Muscle layer of duodenum (tissue), 2 donors: ENCODE results near the gene CLDND1.

ENCODE experiments used
- H3K27ac ChIP-seq: one replicate; pipeline ENCODE4 v1.7.0; 2013; ENCODE audit warnings: mild to moderate bottlenecking, low read length
- H3K27me3 ChIP-seq: one replicate; pipeline ENCODE4 v1.7.0; 2013; ENCODE audit warnings: low read depth, mild to moderate bottlenecking, control low read depth, low read length
- H3K36me3 ChIP-seq, 2 donors: one replicate each; pipeline ENCODE4 v1.7.0; 2013; ENCODE audit warnings: low read length in 2 of 2, control low read depth in 1 of 2, mild to moderate bottlenecking in 1 of 2; ENCODE audit not compliant: insufficient read depth in 2 of 2, control insufficient read depth in 1 of 2
- H3K4me1 ChIP-seq, 2 donors: one replicate each; pipeline ENCODE4 v1.7.0; 2013; ENCODE audit warnings: low read length in 2 of 2, mild to moderate bottlenecking in 2 of 2, control low read depth in 1 of 2, moderate library complexity in 1 of 2; ENCODE audit not compliant: insufficient read depth in 2 of 2, control insufficient read depth in 1 of 2
- H3K4me3 ChIP-seq, 2 donors: one replicate each; pipeline ENCODE4 v1.7.0; 2013; ENCODE audit warnings: low read length in 2 of 2, low read depth in 1 of 2, mild to moderate bottlenecking in 1 of 2
- H3K9me3 ChIP-seq, 2 donors: one replicate each; pipeline ENCODE4 v1.7.0; 2013; ENCODE audit warnings: low read length in 2 of 2, control low read depth in 1 of 2, mild to moderate bottlenecking in 1 of 2; ENCODE audit not compliant: control insufficient read depth in 1 of 2
- donor health status: healthy.

The CLDND1 gene

GRCh38 chr3:98531622-98532274 lies 9.0 kb upstream of the CLDND1 start, which contains the start of gene GPR15:
TSS of gene GPR15 (plus strand) at chr3:98531978. CDS start at chr3:98532034, 56 bp downstream.
- Histone ChIP-seq H3K9me3 (no peaks in the 10 kb centered on the region), H3K4me3 (no peak within 1 kb of the TSS), H3K36me3 (no peaks in the 10 kb centered on the region), H3K27me3 (no peaks in the 10 kb centered on the region), H3K4me1 (no peaks in the 10 kb centered on the region), H3K27ac (no peak within 1 kb of the TSS)

GRCh38 chr3:98530676-98531075 lies 8.0 kb upstream of the CLDND1 start:
- H3K36me3 ChIP-seq, result no peaks in the 10 kb centered on the region
- H3K4me1 ChIP-seq, result no peaks in the 10 kb centered on the region
- no peaks in the 10 kb centered on the region for H3K27me3 ChIP-seq
- H3K27ac ChIP-seq, result no peak overlapping the region
- H3K4me3 ChIP-seq, result no peak overlapping the region
- H3K9me3 ChIP-seq, result no peaks in the 10 kb centered on the region

- H3K4me1 ChIP-seq, result no peaks in the 10 kb centered on the region
- H3K27ac ChIP-seq, result no peak overlapping the region
- no peaks in the 10 kb centered on the region for H3K36me3 ChIP-seq
- H3K27me3 ChIP-seq, result no peaks in the 10 kb centered on the region
- H3K9me3 ChIP-seq, result no peaks in the 10 kb centered on the region
- H3K4me3 ChIP-seq, result no peak overlapping the region
Measured at GRCh38 chr3:98529856-98530459, 7.3 kb upstream of the CLDND1 start.

GRCh38 chr3:98528474-98529346 lies 6.0 kb upstream of the CLDND1 start:
- Histone ChIP-seq H3K27me3 (no peaks in the 10 kb centered on the region), H3K27ac (no peak overlapping the region), H3K4me1 (no peaks in the 10 kb centered on the region), H3K9me3 (no peaks in the 10 kb centered on the region), H3K4me3 (no peak overlapping the region), H3K36me3 (no peaks in the 10 kb centered on the region)

- no peaks in the 10 kb centered on the region for H3K27me3 ChIP-seq
- H3K27ac ChIP-seq, result no peak overlapping the region
Measured at GRCh38 chr3:98525494-98525893, 2.8 kb upstream of the CLDND1 start.

GRCh38 chr3:98521897-98522543 lies 682 bp downstream of the CLDND1 start:
- no peaks in the 10 kb centered on the region for H3K9me3 ChIP-seq
- no peaks in the 10 kb centered on the region for H3K27me3 ChIP-seq
- peaks cover 22 to 24% of the 10 kb centered on the region in 2 donors for H3K36me3 ChIP-seq
- peaks cover 13 to 14% of the 10 kb centered on the region in 2 donors for H3K4me1 ChIP-seq
- H3K27ac ChIP-seq, result peak overlapping the region; percentile 92
- peak overlapping the region; percentile 88 to 97 for H3K4me3 ChIP-seq

More at GRCh38 chr3:98525494-98525893, 2.8 kb upstream of the CLDND1 start:
- Histone ChIP-seq H3K36me3 (peaks cover 4 to 6% of the 10 kb centered on the region in 2 donors), H3K4me1 (peaks cover 10 to 13% of the 10 kb centered on the region in 2 donors), H3K4me3 (no peak overlapping the region), H3K9me3 (no peaks in the 10 kb centered on the region)

- H3K4me3 ChIP-seq, result no peak overlapping the region
Measured at GRCh38 chr3:98519351-98519750, 3.4 kb downstream of the CLDND1 start.

GRCh38 chr3:98518816-98519215 lies 3.9 kb downstream of the CLDND1 start:
- peaks cover 36 to 42% of the 10 kb centered on the region in 2 donors for H3K36me3 ChIP-seq
- H3K27ac ChIP-seq, result no peak overlapping the region
- no peak overlapping the region for H3K4me3 ChIP-seq

More at GRCh38 chr3:98519351-98519750, 3.4 kb downstream of the CLDND1 start:
- H3K9me3 ChIP-seq, result no peaks in the 10 kb centered on the region
- H3K27me3 ChIP-seq, result no peaks in the 10 kb centered on the region
- peaks cover 13 to 14% of the 10 kb centered on the region in 2 donors for H3K4me1 ChIP-seq
- H3K27ac ChIP-seq, result no peak overlapping the region
- peaks cover 36 to 42% of the 10 kb centered on the region in 2 donors for H3K36me3 ChIP-seq

GRCh38 chr3:98514948-98515347 lies 7.8 kb downstream of the CLDND1 start:
- no peak overlapping the region for H3K4me3 ChIP-seq
- no peak overlapping the region for H3K27ac ChIP-seq
- peaks cover 32 to 45% of the 10 kb centered on the region in 2 donors for H3K36me3 ChIP-seq
- peaks cover 0 to 4% of the 10 kb centered on the region in 2 donors for H3K4me1 ChIP-seq
- H3K27me3 ChIP-seq, result no peaks in the 10 kb centered on the region
- no peaks in the 10 kb centered on the region for H3K9me3 ChIP-seq

More at GRCh38 chr3:98518816-98519215, 3.9 kb downstream of the CLDND1 start:
- no peaks in the 10 kb centered on the region for H3K27me3 ChIP-seq
- peaks cover 13 to 14% of the 10 kb centered on the region in 2 donors for H3K4me1 ChIP-seq
- no peaks in the 10 kb centered on the region for H3K9me3 ChIP-seq

- Histone ChIP-seq H3K4me1 (peaks cover 0 to 4% of the 10 kb centered on the region in 2 donors), H3K27ac (no peak overlapping the region), H3K36me3 (peaks cover 26 to 38% of the 10 kb centered on the region in 2 donors), H3K9me3 (no peaks in the 10 kb centered on the region), H3K27me3 (no peaks in the 10 kb centered on the region), H3K4me3 (no peak overlapping the region)
Measured at GRCh38 chr3:98513736-98514135, 9.0 kb downstream of the CLDND1 start.
